Midbrain (tissue), 1 donor: Measurements from ENCODE around the gene MAP6.
"Not testable (repeated sequence)": the region's sequence is repeated elsewhere in the genome, so short reads cannot be mapped to it uniquely, and the experiment has no call there.

Source experiments
- DNase-seq: peaks from one replicate; lab custom pipeline; 2025; lab: John Stamatoyannopoulos, UW

The MAP6 gene

GRCh38 chr11:75668451-75669297 lies at the start of gene MAP6:
Gene MAP6, minus strand, starts transcription at chr11:75669038. Its CDS starts 669 bp downstream, at chr11:75668369.
- peak; percentile 44 for DNase-seq

- DNase-seq, result peak; percentile 9
Measured at GRCh38 chr11:75717608-75718418, 49.0 kb upstream of the MAP6 start, which contains the start of gene MOGAT2. Gene MOGAT2, plus strand, starts transcription at chr11:75717838. Its CDS starts 51 bp downstream, at chr11:75717889.

GRCh38 chr11:75716659-75717058 lies 47.8 kb upstream of the MAP6 start:
- no peak for DNase-seq

- DNase-seq, result no peak
Measured at GRCh38 chr11:75715688-75716087, 46.9 kb upstream of the MAP6 start.

GRCh38 chr11:75714211-75714610 lies 45.4 kb upstream of the MAP6 start:
- DNase-seq, result no peak

GRCh38 chr11:75706260-75706729 lies 37.5 kb upstream of the MAP6 start:
- peak; percentile 71 for DNase-seq

GRCh38 chr11:75705541-75705940 lies 36.7 kb upstream of the MAP6 start:
- DNase-seq, result no peak

GRCh38 chr11:75703695-75704237 lies 34.9 kb upstream of the MAP6 start:
- DNase-seq, result no peak

- DNase-seq, result no peak
Measured at GRCh38 chr11:75700940-75701339, 32.1 kb upstream of the MAP6 start.

- no peak for DNase-seq
Measured at GRCh38 chr11:75697906-75698581, 29.2 kb upstream of the MAP6 start.

- DNase-seq, result no peak
Measured at GRCh38 chr11:75691804-75692203, 23.0 kb upstream of the MAP6 start.

- no peak for DNase-seq
Measured at GRCh38 chr11:75689863-75690609, 21.2 kb upstream of the MAP6 start.

- not testable (repeated sequence) for DNase-seq
Measured at GRCh38 chr11:75683856-75684255, 15.0 kb upstream of the MAP6 start.

- DNase-seq, result no peak
Measured at GRCh38 chr11:75679566-75679965, 10.7 kb upstream of the MAP6 start.

GRCh38 chr11:75678620-75679259 lies 9.9 kb upstream of the MAP6 start:
- no peak for DNase-seq

- DNase-seq, result no peak
Measured at GRCh38 chr11:75677909-75678308, 9.1 kb upstream of the MAP6 start.

GRCh38 chr11:75677275-75677674 lies 8.4 kb upstream of the MAP6 start:
- no peak for DNase-seq

- DNase-seq, result no peak
Measured at GRCh38 chr11:75673977-75674582, 5.2 kb upstream of the MAP6 start.

- DNase-seq, result peak; percentile 77
Measured at GRCh38 chr11:75667831-75668450, 897 bp downstream of the MAP6 start.
